ENCODE data around the gene FCN2.
"Not testable (repeated sequence)": the region's sequence is repeated elsewhere in the genome, so short reads cannot be mapped to it uniquely, and the experiment has no call there.

Gene FCN2

GRCh38 chr9:134853893-134854292 is 26.7 kb upstream of the FCN2 start:
- Histone ChIP-seq H3K9me3 (no peaks in the 10 kb centered on the region), H3K27me3 (peaks cover 14% of the 10 kb centered on the region), H3K4me3 (ENCODE audit: low read depth in 1 of 2, low read length in 1 of 2) (no peak overlapping the region), H3K36me3 (no peaks in the 10 kb centered on the region), H3K27ac (no peak overlapping the region), H3K4me1 (ENCODE audit: control insufficient read depth in 1 of 2, insufficient read depth in 1 of 2, low read depth in 1 of 2, low read length in 1 of 2) (no peaks in the 10 kb centered on the region)
- TF ChIP-seq CTCF (IDR thresholded peaks at IDR 0.05): no peak

- no peak for TF ChIP-seq CTCF (IDR thresholded peaks at IDR 0.05)
- H3K9me3 ChIP-seq: no peaks in the 10 kb centered on the region
- no peak overlapping the region for H3K27ac ChIP-seq
- H3K27me3 ChIP-seq: peaks cover 19% of the 10 kb centered on the region
- no peaks in the 10 kb centered on the region for H3K36me3 ChIP-seq
- no peaks in the 10 kb centered on the region for H3K4me1 ChIP-seq (ENCODE audit: control insufficient read depth in 1 of 2, insufficient read depth in 1 of 2, low read depth in 1 of 2, low read length in 1 of 2)
- H3K4me3 ChIP-seq (ENCODE audit: low read depth in 1 of 2, low read length in 1 of 2): no peak overlapping the region
Measured at GRCh38 chr9:134854541-134854981, 26.0 kb upstream of the FCN2 start.

- Histone ChIP-seq H3K27ac (no peak overlapping the region), H3K27me3 (peaks cover 26% of the 10 kb centered on the region), H3K36me3 (no peaks in the 10 kb centered on the region), H3K9me3 (no peaks in the 10 kb centered on the region), H3K4me1 (ENCODE audit: control insufficient read depth in 1 of 2, insufficient read depth in 1 of 2, low read depth in 1 of 2, low read length in 1 of 2) (no peaks in the 10 kb centered on the region), H3K4me3 (ENCODE audit: low read depth in 1 of 2, low read length in 1 of 2) (no peak overlapping the region)
- TF ChIP-seq CTCF (IDR thresholded peaks at IDR 0.05): no peak
Measured at GRCh38 chr9:134855231-134855899, 25.2 kb upstream of the FCN2 start.

- Histone ChIP-seq H3K36me3 (no peaks in the 10 kb centered on the region), H3K4me1 (ENCODE audit: control insufficient read depth in 1 of 2, insufficient read depth in 1 of 2, low read depth in 1 of 2, low read length in 1 of 2) (no peaks in the 10 kb centered on the region), H3K27ac (no peak overlapping the region), H3K9me3 (no peaks in the 10 kb centered on the region), H3K27me3 (peaks cover 26% of the 10 kb centered on the region), H3K4me3 (ENCODE audit: low read depth in 1 of 2, low read length in 1 of 2) (no peak overlapping the region)
- no peak for TF ChIP-seq CTCF (IDR thresholded peaks at IDR 0.05)
Measured at GRCh38 chr9:134855900-134856377, 24.7 kb upstream of the FCN2 start.

- peaks cover 26% of the 10 kb centered on the region for H3K27me3 ChIP-seq
- not testable (repeated sequence) for H3K4me1 ChIP-seq (ENCODE audit: control insufficient read depth in 1 of 2, insufficient read depth in 1 of 2, low read depth in 1 of 2, low read length in 1 of 2); H3K4me3 ChIP-seq (ENCODE audit: low read depth in 1 of 2, low read length in 1 of 2); H3K9me3 ChIP-seq; H3K36me3 ChIP-seq; H3K27ac ChIP-seq
Measured at GRCh38 chr9:134857451-134857850, 23.2 kb upstream of the FCN2 start.

- no peak for TF ChIP-seq CTCF (IDR thresholded peaks at IDR 0.05)
- H3K27ac ChIP-seq: no peak overlapping the region
- H3K4me1 ChIP-seq (ENCODE audit: control insufficient read depth in 1 of 2, insufficient read depth in 1 of 2, low read depth in 1 of 2, low read length in 1 of 2): no peaks in the 10 kb centered on the region
- no peaks in the 10 kb centered on the region for H3K9me3 ChIP-seq
- H3K4me3 ChIP-seq (ENCODE audit: low read depth in 1 of 2, low read length in 1 of 2): no peak overlapping the region
- H3K27me3 ChIP-seq: peaks cover 22% of the 10 kb centered on the region
- H3K36me3 ChIP-seq: no peaks in the 10 kb centered on the region
Measured at GRCh38 chr9:134858051-134858841, 22.4 kb upstream of the FCN2 start.
